GM12873 (cell line): ENCODE measurements around the gene TMED9.

Experiments used
- CTCF ChIP-seq: IDR thresholded peaks from 2 replicates; pipeline ENCODE4 v1.5.1; 2012; ENCODE audit warnings: low read depth, mild to moderate bottlenecking, moderate library complexity, low read length, control low read depth; ENCODE audit not compliant: insufficient read depth; ENCODE audit errors: missing control alignments

TMED9 gene

GRCh38 chr5:177565046-177565445 is 27.0 kb upstream of the TMED9 start:
- no peak for TF ChIP-seq CTCF

GRCh38 chr5:177568326-177568725 is 23.7 kb upstream of the TMED9 start:
- no peak for TF ChIP-seq CTCF

GRCh38 chr5:177569894-177570293 is 22.1 kb upstream of the TMED9 start:
- no peak for TF ChIP-seq CTCF

- TF ChIP-seq CTCF: no peak
These were observed 16.5 kb upstream of the TMED9 start for GRCh38 chr5:177575488-177575887.

GRCh38 chr5:177576169-177576568 is 15.8 kb upstream of the TMED9 start:
- no peak for TF ChIP-seq CTCF

- TF ChIP-seq CTCF: no peak
These were observed 13.7 kb upstream of the TMED9 start for GRCh38 chr5:177578316-177578715.

- TF ChIP-seq CTCF: no peak
These were observed 3.5 kb upstream of the TMED9 start for GRCh38 chr5:177588413-177588909.
